ENCODE data around the gene CYP4F2.
"Not testable (repeated sequence)": the region's sequence is repeated elsewhere in the genome, so short reads cannot be mapped to it uniquely, and the experiment has no call there.

The CYP4F2 gene

DNA sequence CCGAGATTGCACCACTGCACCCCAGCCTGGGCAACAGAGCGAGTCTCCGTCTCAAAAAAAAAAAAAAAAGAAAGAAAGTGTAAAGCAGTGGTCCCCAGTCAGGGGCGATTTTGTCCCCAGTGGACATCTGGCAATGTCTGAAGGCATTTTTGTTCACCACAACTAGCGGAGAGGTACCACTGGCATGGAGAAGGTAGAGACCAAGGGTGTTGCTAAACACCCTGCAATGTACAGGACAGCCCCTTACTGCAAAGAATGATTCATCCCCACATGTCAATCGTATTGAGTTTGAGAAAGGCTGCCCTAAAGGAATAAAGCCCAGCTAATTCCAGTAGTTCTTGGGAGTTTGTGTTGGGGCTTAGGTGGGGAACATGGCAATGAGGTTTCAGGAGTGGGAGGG lies 38.7 kb downstream of the CYP4F2 start:
- H4K20me1 ChIP-seq (ENCODE audit: insufficient read depth, low read length) = no peaks in the 10 kb centered on the region
- H3K4me3 ChIP-seq (ENCODE audit: low read depth in 1 of 2, low read length in 2 of 2) = no peak overlapping the region
- TF ChIP-seq, protein P1, sequence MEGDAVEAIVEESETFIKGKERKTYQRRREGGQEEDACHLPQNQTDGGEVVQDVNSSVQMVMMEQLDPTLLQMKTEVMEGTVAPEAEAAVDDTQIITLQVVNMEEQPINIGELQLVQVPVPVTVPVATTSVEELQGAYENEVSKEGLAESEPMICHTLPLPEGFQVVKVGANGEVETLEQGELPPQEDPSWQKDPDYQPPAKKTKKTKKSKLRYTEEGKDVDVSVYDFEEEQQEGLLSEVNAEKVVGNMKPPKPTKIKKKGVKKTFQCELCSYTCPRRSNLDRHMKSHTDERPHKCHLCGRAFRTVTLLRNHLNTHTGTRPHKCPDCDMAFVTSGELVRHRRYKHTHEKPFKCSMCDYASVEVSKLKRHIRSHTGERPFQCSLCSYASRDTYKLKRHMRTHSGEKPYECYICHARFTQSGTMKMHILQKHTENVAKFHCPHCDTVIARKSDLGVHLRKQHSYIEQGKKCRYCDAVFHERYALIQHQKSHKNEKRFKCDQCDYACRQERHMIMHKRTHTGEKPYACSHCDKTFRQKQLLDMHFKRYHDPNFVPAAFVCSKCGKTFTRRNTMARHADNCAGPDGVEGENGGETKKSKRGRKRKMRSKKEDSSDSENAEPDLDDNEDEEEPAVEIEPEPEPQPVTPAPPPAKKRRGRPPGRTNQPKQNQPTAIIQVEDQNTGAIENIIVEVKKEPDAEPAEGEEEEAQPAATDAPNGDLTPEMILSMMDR (IDR thresholded peaks at IDR 0.05; ENCODE audit: borderline replicate concordance, extremely low read depth, low read length, poor library complexity, severe bottlenecking) = no peak
- TF ChIP-seq EZH2 (IDR thresholded peaks at IDR 0.05; ENCODE audit: borderline replicate concordance, low read depth, low read length, severe bottlenecking) = no peak
- H3K27me3 ChIP-seq (ENCODE audit: insufficient read depth, low read length, poor library complexity) = peaks cover 6% of the 10 kb centered on the region
- H3K4me1 ChIP-seq (ENCODE audit: insufficient read depth, low read length) = no peaks in the 10 kb centered on the region
- DNase-seq (no peak), ATAC-seq (ENCODE audit: insufficient read depth, low read depth) (no peak)
- no peaks in the 10 kb centered on the region for H3K9me3 ChIP-seq (ENCODE audit: insufficient read depth, low read length, severe bottlenecking)
- H3K36me3 ChIP-seq (ENCODE audit: insufficient read depth, low read length) = no peaks in the 10 kb centered on the region
- no peaks in the 10 kb centered on the region for H3K79me2 ChIP-seq (ENCODE audit: insufficient read depth, low read length)
- H3K9ac ChIP-seq (ENCODE audit: low read depth, low read length) = no peak overlapping the region
- no peak overlapping the region for H3K27ac ChIP-seq (ENCODE audit: low read length)
- H2AFZ ChIP-seq (ENCODE audit: low read depth, low read length) = no peak overlapping the region
- no peak overlapping the region for H3K4me2 ChIP-seq (ENCODE audit: insufficient read depth, low read length)

DNA sequence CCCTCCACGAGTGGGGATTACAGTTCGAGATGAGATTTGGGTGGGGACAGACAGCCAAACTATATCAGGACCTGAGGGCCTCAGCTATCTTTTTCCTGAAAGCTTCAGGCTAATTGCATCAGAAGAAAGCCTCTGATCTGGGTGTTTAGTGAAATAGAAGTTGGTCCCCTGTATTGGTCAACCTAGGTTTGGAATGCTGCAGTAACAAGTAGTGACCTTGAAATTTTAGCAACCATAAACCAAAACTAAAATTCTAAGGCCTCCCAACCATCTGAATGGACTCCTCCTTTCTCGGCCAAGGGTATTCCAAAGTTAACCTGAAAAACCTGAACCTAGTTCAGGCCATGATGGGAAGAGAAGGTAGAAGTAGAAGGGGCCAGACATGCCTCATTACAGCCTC lies 47.5 kb downstream of the CYP4F2 start:
- H3K36me3 ChIP-seq (ENCODE audit: insufficient read depth, low read length) = no peaks in the 10 kb centered on the region
- no peak overlapping the region for H3K4me2 ChIP-seq (ENCODE audit: insufficient read depth, low read length)
- DNase-seq (no peak), ATAC-seq (ENCODE audit: insufficient read depth, low read depth) (no peak)
- no peaks in the 10 kb centered on the region for H3K9me3 ChIP-seq (ENCODE audit: insufficient read depth, low read length, severe bottlenecking)
- H3K27me3 ChIP-seq (ENCODE audit: insufficient read depth, low read length, poor library complexity) = no peaks in the 10 kb centered on the region
- H2AFZ ChIP-seq (ENCODE audit: low read depth, low read length) = no peak overlapping the region
- TF ChIP-seq, protein P1 (IDR thresholded peaks at IDR 0.05; ENCODE audit: borderline replicate concordance, extremely low read depth, low read length, poor library complexity, severe bottlenecking) = no peak
- TF ChIP-seq EZH2 (IDR thresholded peaks at IDR 0.05; ENCODE audit: borderline replicate concordance, low read depth, low read length, severe bottlenecking) = no peak
- no peak overlapping the region for H3K27ac ChIP-seq (ENCODE audit: low read length)
- no peak overlapping the region for H3K9ac ChIP-seq (ENCODE audit: low read depth, low read length)
- H3K79me2 ChIP-seq (ENCODE audit: insufficient read depth, low read length) = no peaks in the 10 kb centered on the region
- no peak overlapping the region for H3K4me3 ChIP-seq (ENCODE audit: low read depth in 1 of 2, low read length in 2 of 2)
- H3K4me1 ChIP-seq (ENCODE audit: insufficient read depth, low read length) = no peaks in the 10 kb centered on the region
- no peaks in the 10 kb centered on the region for H4K20me1 ChIP-seq (ENCODE audit: insufficient read depth, low read length)

DNA sequence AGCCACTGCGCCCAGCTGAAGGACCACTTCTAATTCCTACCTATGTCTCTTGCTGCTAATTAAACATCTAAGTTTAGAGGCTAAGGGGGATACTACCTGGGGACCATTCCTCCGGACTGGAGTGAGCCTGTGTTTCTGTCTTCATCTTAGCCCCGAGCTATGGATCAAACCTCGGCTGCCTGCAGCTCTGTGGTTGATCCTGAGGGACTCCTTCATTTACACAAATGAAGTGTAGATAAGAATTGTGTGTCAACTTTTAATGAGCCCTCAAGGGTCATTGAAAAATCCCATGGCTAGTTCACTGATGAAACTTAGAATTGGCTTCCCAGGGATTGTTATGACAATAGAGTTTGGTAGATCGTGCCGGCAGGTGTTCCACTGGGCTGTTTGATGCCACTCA lies 51.0 kb downstream of the CYP4F2 start:
- ATAC-seq (ENCODE audit: insufficient read depth, low read depth) (no peak), DNase-seq (no peak)
- Histone ChIP-seq H4K20me1 (ENCODE audit: insufficient read depth, low read length) (no peaks in the 10 kb centered on the region), H3K36me3 (ENCODE audit: insufficient read depth, low read length) (no peaks in the 10 kb centered on the region), H3K4me1 (ENCODE audit: insufficient read depth, low read length) (peaks cover 19% of the 10 kb centered on the region), H3K9me3 (ENCODE audit: insufficient read depth, low read length, severe bottlenecking) (no peaks in the 10 kb centered on the region), H3K4me2 (ENCODE audit: insufficient read depth, low read length) (no peak overlapping the region), H3K4me3 (ENCODE audit: low read depth in 1 of 2, low read length in 2 of 2) (no peak overlapping the region), H3K9ac (ENCODE audit: low read depth, low read length) (no peak overlapping the region), H2AFZ (ENCODE audit: low read depth, low read length) (no peak overlapping the region), H3K27ac (ENCODE audit: low read length) (no peak overlapping the region), H3K27me3 (ENCODE audit: insufficient read depth, low read length, poor library complexity) (no peaks in the 10 kb centered on the region), H3K79me2 (ENCODE audit: insufficient read depth, low read length) (no peaks in the 10 kb centered on the region)
- TF ChIP-seq, protein P1 (IDR thresholded peaks at IDR 0.05; ENCODE audit: borderline replicate concordance, extremely low read depth, low read length, poor library complexity, severe bottlenecking) = no peak
- no peak for TF ChIP-seq EZH2 (IDR thresholded peaks at IDR 0.05; ENCODE audit: borderline replicate concordance, low read depth, low read length, severe bottlenecking)

DNA sequence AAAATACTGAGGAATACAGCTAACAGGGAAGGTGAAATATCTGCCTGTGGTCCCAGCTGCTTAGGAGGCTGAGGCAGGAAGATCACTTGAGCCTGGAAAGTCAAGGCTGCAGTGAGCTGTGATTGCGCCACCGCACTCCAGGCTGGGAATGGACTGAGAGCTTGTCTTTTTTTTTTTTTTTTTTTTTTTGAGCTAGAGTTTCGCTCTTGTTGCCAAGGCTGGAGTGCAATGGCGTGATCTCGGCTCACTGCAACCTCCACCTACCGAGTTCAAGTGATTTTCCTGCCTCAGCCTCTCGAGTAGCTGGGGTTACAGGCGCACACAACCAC lies 54.0 kb downstream of the CYP4F2 start:
- DNase-seq; H3K79me2 ChIP-seq (ENCODE audit: insufficient read depth, low read length); H3K27ac ChIP-seq (ENCODE audit: low read length); H3K36me3 ChIP-seq (ENCODE audit: insufficient read depth, low read length); H3K4me3 ChIP-seq (ENCODE audit: low read depth in 1 of 2, low read length in 2 of 2); H3K27me3 ChIP-seq (ENCODE audit: insufficient read depth, low read length, poor library complexity); H3K9me3 ChIP-seq (ENCODE audit: insufficient read depth, low read length, severe bottlenecking); H3K4me2 ChIP-seq (ENCODE audit: insufficient read depth, low read length); H3K9ac ChIP-seq (ENCODE audit: low read depth, low read length); H4K20me1 ChIP-seq (ENCODE audit: insufficient read depth, low read length); ATAC-seq (ENCODE audit: insufficient read depth, low read depth); H2AFZ ChIP-seq (ENCODE audit: low read depth, low read length): not testable (repeated sequence)
- H3K4me1 ChIP-seq (ENCODE audit: insufficient read depth, low read length) = peaks cover 19% of the 10 kb centered on the region

Measured in DND-41 (cell line).